SK-N-SH (cell line): Measurements from ENCODE around the gene DNTT. TPM values are rescaled to one million over a fixed set of nuclear protein-coding genes. Genes with fewer than 3 reads are reported as not detected.

Source experiments
- CTCF ChIA-PET: fragments of 300-600, 350-600 bp; formaldehyde crosslinking; extraction: SDS; loops from one replicate; lab custom pipeline; 2021; lab: Yijun Ruan, JAX
- POLR2A ChIA-PET: fragments of 350-600 bp; sonication (Branson Sonifier 250); formaldehyde crosslinking; extraction: SDS; loops from one replicate; lab custom pipeline; 2020; ENCODE audit warnings: antibody characterized with exemption, inconsistent platforms; lab: Yijun Ruan, JAX
- DNase-seq: peaks from one replicate; pipeline ENCODE4 v3.0.0; 2012
- H2AFZ ChIP-seq: fragments of 200-600 bp; sonication (generic); 2 replicates; pipeline ENCODE4 v1.8.1; 2016; ENCODE audit warnings: antibody characterized with exemption, mild to moderate bottlenecking, low read depth
- H3F3A ChIP-seq: fragments of 200-600 bp; sonication (generic); replicated peaks from 2 replicates; pipeline ENCODE3; 2016; ENCODE audit warnings: antibody characterized with exemption, mild to moderate bottlenecking; ENCODE audit not compliant: insufficient read depth
- H3K27ac ChIP-seq, 2 experiments: fragments of 200-500 bp in 1 of 2; fragments of 200-600 bp in 1 of 2; sonication (Bioruptor generic) in 1 of 2; sonication (generic), shearing (Covaris generic) in 1 of 2; 2 replicates each; pipeline versions ENCODE4 v1.5.1 to v1.6.1; 2014 to 2016; ENCODE audit warnings: low read depth in 2 of 2, inconsistent platforms in 1 of 2, low read length in 1 of 2, mild to moderate bottlenecking in 1 of 2, mixed read lengths in 1 of 2
- H3K27me3 ChIP-seq: fragments of 200-600 bp; sonication (generic), shearing (Covaris generic); 2 replicates; pipeline ENCODE4 v1.6.1; 2016; ENCODE audit warnings: mixed run types; ENCODE audit not compliant: insufficient read depth
- H3K36me3 ChIP-seq, 2 experiments: fragments of 200-500 bp in 1 of 2; fragments of 200-600 bp in 1 of 2; sonication (Bioruptor generic) in 1 of 2; sonication (generic) in 1 of 2; replicated peaks in 1 of 2; 2 replicates each; pipeline versions ENCODE3 to v1.5.1; 2014 to 2016; ENCODE audit warnings: low read length in 1 of 2, mild to moderate bottlenecking in 1 of 2; ENCODE audit not compliant: insufficient read depth in 2 of 2, control insufficient read depth in 1 of 2
- H3K4me1 ChIP-seq, 2 experiments: fragments of 200-500 bp in 1 of 2; fragments of 200-600 bp in 1 of 2; sonication (Bioruptor generic) in 1 of 2; sonication (generic), shearing (Covaris generic) in 1 of 2; 2 replicates each; pipeline versions ENCODE4 v1.5.1 to v1.6.1; 2014 to 2016; ENCODE audit warnings: low read depth in 1 of 2, low read length in 1 of 2, mixed run types in 1 of 2; ENCODE audit not compliant: insufficient read depth in 2 of 2, control insufficient read depth in 1 of 2
- H3K4me2 ChIP-seq: fragments of 200-600 bp; sonication (generic), shearing (Covaris generic); 2 replicates; pipeline ENCODE4 v1.6.1; 2017; ENCODE audit warnings: mixed run types
- H3K4me3 ChIP-seq, 2 experiments: fragments of 200-500 bp in 1 of 2; fragments of 200-600 bp in 1 of 2; sonication (Bioruptor generic) in 1 of 2; sonication (generic), shearing (Covaris generic) in 1 of 2; 2 replicates each; pipeline versions ENCODE4 v1.5.1 to v1.8.1; 2014 to 2016; ENCODE audit warnings: low read depth in 2 of 2, inconsistent platforms in 1 of 2, low read length in 1 of 2, mild to moderate bottlenecking in 1 of 2, mixed read lengths in 1 of 2, moderate library complexity in 1 of 2
- H3K79me2 ChIP-seq: fragments of 200-600 bp; sonication (generic); 2 replicates; pipeline ENCODE4 v1.8.1; 2017; ENCODE audit warnings: mild to moderate bottlenecking; ENCODE audit not compliant: insufficient read depth
- H3K9ac ChIP-seq: fragments of 200-600 bp; sonication (generic); 2 replicates; pipeline ENCODE4 v1.6.1; 2017; ENCODE audit warnings: mixed run types
- H3K9me2 ChIP-seq: fragments of 200-600 bp; sonication (generic); 2 replicates; pipeline ENCODE4 v1.6.1; 2017; ENCODE audit warnings: mixed run types
- H3K9me3 ChIP-seq: fragments of 200-600 bp; sonication (generic); 2 replicates; pipeline ENCODE4 v1.6.1; 2017; ENCODE audit warnings: mixed run types, mild to moderate bottlenecking, moderate library complexity
- H4K20me1 ChIP-seq: fragments of 200-600 bp; sonication (generic); 2 replicates; pipeline ENCODE4 v1.6.1; 2017; ENCODE audit warnings: mild to moderate bottlenecking, mixed run types; ENCODE audit not compliant: insufficient read depth
- FOXJ3 ChIP-seq: sonication (generic); formaldehyde crosslinking; IDR thresholded peaks from 2 replicates; pipeline ENCODE4 v1.5.1; 2020; ENCODE audit warnings: mild to moderate bottlenecking, missing genetic modification reagents
- GABPA ChIP-seq: IDR thresholded peaks from 2 replicates; pipeline ENCODE4 v1.4.0; 2012; ENCODE audit warnings: low read depth, mild to moderate bottlenecking
- MEF2A ChIP-seq: IDR thresholded peaks from 2 replicates; pipeline ENCODE4 v1.4.0; 2012; ENCODE audit warnings: low read depth, borderline replicate concordance
- NRF1 ChIP-seq: IDR thresholded peaks from 2 replicates; pipeline ENCODE4 v1.6.1; 2012; ENCODE audit warnings: low read depth, mild to moderate bottlenecking, low read length
- POLR2AphosphoS5 ChIP-seq: IDR thresholded peaks from 2 replicates; pipeline ENCODE4 v1.6.1; 2012; ENCODE audit warnings: low read depth, low read length
- REST ChIP-seq: IDR thresholded peaks from 2 replicates; pipeline ENCODE4 v1.6.1; 2012; ENCODE audit warnings: mild to moderate bottlenecking, low read depth, low read length, moderate library complexity
- RFX5 ChIP-seq: IDR thresholded peaks from 2 replicates; pipeline ENCODE4 v1.6.1; 2012; ENCODE audit warnings: mild to moderate bottlenecking, improper control_type of control experiment, low read length
- TAF1 ChIP-seq: IDR thresholded peaks from 2 replicates; pipeline ENCODE4 v1.6.1; 2012; ENCODE audit warnings: low read depth, mild to moderate bottlenecking, low read length, moderate library complexity, borderline replicate concordance
- TCF12 ChIP-seq: IDR thresholded peaks from 2 replicates; pipeline ENCODE4 v1.4.0; 2012
- USF2 ChIP-seq: fragments of 150-350 bp; IDR thresholded peaks from 2 replicates; pipeline ENCODE4 v1.6.1; 2017; ENCODE audit warnings: antibody characterized with exemption, low read length, low read depth, borderline replicate concordance
- WGBS: methylation state at CpG from one replicate; pipeline ENCODE4 v1.1.6; 2017; ENCODE audit warnings: low lambda C conversion rate; 5-methylcytosine and 5-hydroxymethylcytosine counted together
- polyA plus RNA-seq, 3 experiments: library from polyadenylated mRNA; depleted of rRNA; stranded (reverse); fragments of >200 nt; gene quantifications; 2 replicates each; pipeline ENCODE4 v1.2.3, GENCODE V29; 2012

The DNTT gene
- polyA plus RNA-seq, 1 of the 3 experiments (the other 2 are of a cell fraction), result not detected

GRCh38 chr10:96290368-96291133, 13.7 kb upstream of the DNTT start:
- H3K27me3 ChIP-seq, result no peaks in the 10 kb centered on the region
- H3K27ac ChIP-seq, result no peak overlapping the region
- no peak overlapping the region for H3K9ac ChIP-seq
- no peak overlapping the region for H3K4me3 ChIP-seq
- DNase-seq, result no peak
- H2AFZ ChIP-seq, result no peak overlapping the region
- H3K36me3 ChIP-seq, result no peaks in the 10 kb centered on the region
- POLR2A ChIA-PET, result no interaction called here
- CTCF ChIA-PET, result interaction anchor here (1.2 to 10.2 kb wide), 4 partner anchors 37 to 273 kb away, joined by 3 to 112 read pairs (median 38); no protein-coding TSS in a partner anchor
- no peak overlapping the region for H3K4me2 ChIP-seq
- WGBS, result 44% methylated on average over 4 of the region's 4 CpGs
- TF ChIP-seq REST (no peak), TAF1 (no peak), TCF12 (no peak), POLR2AphosphoS5 (no peak), NRF1 (no peak), USF2 (no peak), RFX5 (no peak), FOXJ3 (CRISPR knock-in tag) (no peak), GABPA (no peak), MEF2A (no peak)
- no peaks in the 10 kb centered on the region for H3F3A ChIP-seq
- no peaks in the 10 kb centered on the region for H3K79me2 ChIP-seq
- H3K4me1 ChIP-seq, result peaks cover 0 to 2% of the 10 kb centered on the region in 2 experiments; a peak in 2 of 4 replicates
- H3K9me3 ChIP-seq, result no peaks in the 10 kb centered on the region
- H3K9me2 ChIP-seq, result no peaks in the 10 kb centered on the region
- no peaks in the 10 kb centered on the region for H4K20me1 ChIP-seq
